Transverse colon (tissue), 4 donors: ENCODE data around the gene ID1. TPM values are rescaled to one million over a fixed set of nuclear protein-coding genes. Genes with fewer than 3 reads are reported as not detected.

Experiments used
- DNase-seq: peaks from one replicate; pipeline ENCODE4 v3.0.0-alpha.2; 2019
- H3K27ac ChIP-seq, 4 donors: fragments of 200-600 bp; sonication (generic); 2 replicates each; pipeline ENCODE4 v1.5.1; 2016 to 2018; ENCODE audit warnings: inconsistent platforms in 4 of 4
- H3K27me3 ChIP-seq: fragments of 200-600 bp; sonication (generic); 2 replicates; pipeline ENCODE4 v1.5.1; 2017; ENCODE audit warnings: inconsistent platforms
- H3K36me3 ChIP-seq, 4 donors: fragments of 200-600 bp; sonication (generic); 2 replicates each; pipeline ENCODE4 v1.5.1; 2017 to 2019; ENCODE audit warnings: inconsistent platforms in 4 of 4
- H3K4me1 ChIP-seq, 4 donors: fragments of 200-600 bp; sonication (generic); 2 replicates each; pipeline ENCODE4 v1.5.1; 2017 to 2020; ENCODE audit warnings: inconsistent platforms in 4 of 4
- H3K4me3 ChIP-seq, 4 donors: fragments of 200-600 bp; sonication (generic); 1 replicate in 1 of 4; 2 replicates in 3 of 4; pipeline versions ENCODE4 v1.5.1 to v1.6.1; 2017 to 2019; ENCODE audit warnings: inconsistent platforms in 4 of 4
- H3K9me3 ChIP-seq, 2 donors: fragments of 200-600 bp; sonication (generic); 2 replicates each; pipeline ENCODE4 v1.5.1; 2017 to 2019; ENCODE audit warnings: inconsistent platforms in 2 of 2
- EP300 ChIP-seq: sonication (generic); formaldehyde crosslinking; IDR thresholded peaks from one replicate; pipeline ENCODE4 v1.6.1; 2017; ENCODE audit warnings: antibody characterized with exemption, low read depth
- POLR2A ChIP-seq: fragments of 450-650 bp; IDR thresholded peaks from one replicate; pipeline ENCODE4 v1.6.1; 2016; ENCODE audit warnings: antibody characterized with exemption, mild to moderate bottlenecking, moderate library complexity
- POLR2AphosphoS5 ChIP-seq, 3 donors: sonication (generic); formaldehyde crosslinking; IDR thresholded peaks; one replicate each; pipeline ENCODE4 v1.6.1; 2016; ENCODE audit warnings: antibody characterized with exemption in 3 of 3
- WGBS, 2 donors: methylation state at CpG; one replicate each; pipeline ENCODE4 v1.1.5; 2018; ENCODE audit warnings: low coverage in 1 of 2; 5-methylcytosine and 5-hydroxymethylcytosine counted together
- in situ Hi-C, 4 donors: fragments of 200-750 bp; cut with MboI; loops; one replicate each; pipeline versions ENCODE4 v1.15.0 to v1.15.1; 2017; ENCODE audit warnings: low sequenced_read_pairs in 3 of 4, low pct_ligation_motif_present in 1 of 4, low pct_unique_long_range_greater_than_20kb in 1 of 4
- intact Hi-C: fragments of 100-400 bp; cut with DNase I; formaldehyde crosslinking; loops from one replicate; pipeline ENCODE4 v1.15.1; 2023; ENCODE audit warnings: low total_unique reads
- total RNA-seq, 4 donors: library from RNA; depleted of rRNA; stranded (reverse); fragments of >200 nt; gene quantifications; one replicate each; pipeline ENCODE4 v1.1.0, GENCODE V29; 2016
- TF ChIP-seq, protein P1 (sequence below), 5 experiments: fragments of 200-600 bp in 3 of 5; fragments of 450-650 bp in 2 of 5; sonication (generic) in 3 of 5; IDR thresholded peaks; 1 replicate in 2 of 5; 2 replicates in 3 of 5; pipeline ENCODE4 v1.5.1; 2016 to 2017; ENCODE audit warnings: antibody characterized with exemption in 5 of 5, inconsistent platforms in 3 of 5, mild to moderate bottlenecking in 2 of 5, moderate library complexity in 1 of 5

ID1 gene
- total RNA-seq, 4 donors from 2014 or later: 516 to 1,015 (median 933) TPM

DNA sequence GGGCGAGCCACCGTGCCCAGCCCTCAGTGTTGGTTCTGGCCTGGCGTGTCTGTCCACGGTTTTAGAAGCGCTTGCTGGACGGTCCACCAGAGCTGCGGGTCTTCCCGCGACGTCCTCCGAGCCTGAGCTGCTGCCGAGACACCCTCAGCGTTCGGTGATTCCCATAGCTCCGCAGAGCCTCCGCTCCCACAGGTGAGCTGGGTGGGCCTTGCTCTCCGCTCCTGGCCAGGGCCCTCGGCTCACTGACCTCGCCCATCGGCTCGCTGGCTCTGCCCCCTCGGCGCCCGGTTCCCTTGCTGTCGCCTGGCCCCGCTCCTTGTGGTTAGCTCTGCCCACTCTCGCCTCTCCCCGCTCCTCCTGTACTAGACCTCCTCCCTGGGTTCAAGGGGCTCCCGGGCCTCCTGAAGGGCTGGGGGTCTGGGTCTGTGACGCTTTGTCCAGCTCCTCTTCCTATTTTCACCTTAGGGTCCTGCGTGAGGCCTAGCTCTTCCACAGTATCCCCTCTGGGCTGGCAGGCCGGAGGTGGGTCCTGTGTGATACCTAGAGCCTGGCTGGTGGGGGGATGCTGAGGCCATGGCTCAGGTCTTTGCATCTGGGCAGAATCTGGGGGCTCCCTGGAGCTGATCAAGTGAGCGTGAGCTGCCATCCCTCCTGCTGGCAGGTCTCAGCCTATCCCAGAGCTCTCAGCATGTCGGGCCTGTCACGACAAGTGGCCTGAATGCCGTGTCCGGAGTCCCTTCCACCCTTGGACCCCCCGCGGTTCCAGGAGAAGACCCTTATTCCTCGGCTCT lies 27.7 kb downstream of the ID1 start:
- no peak overlapping the region for H3K4me3 ChIP-seq
- no peaks in the 10 kb centered on the region for H3K9me3 ChIP-seq
- 95% methylated on average over 39 of the region's 40 CpGs; no CpG with 5 or more reads in 1 of the 2 donors for WGBS, 2 donors
- peaks cover 5% of the 10 kb centered on the region for H3K27me3 ChIP-seq
- no peak overlapping the region for H3K27ac ChIP-seq
- no peaks in the 10 kb centered on the region for H3K36me3 ChIP-seq
- TF ChIP-seq, protein P1, sequence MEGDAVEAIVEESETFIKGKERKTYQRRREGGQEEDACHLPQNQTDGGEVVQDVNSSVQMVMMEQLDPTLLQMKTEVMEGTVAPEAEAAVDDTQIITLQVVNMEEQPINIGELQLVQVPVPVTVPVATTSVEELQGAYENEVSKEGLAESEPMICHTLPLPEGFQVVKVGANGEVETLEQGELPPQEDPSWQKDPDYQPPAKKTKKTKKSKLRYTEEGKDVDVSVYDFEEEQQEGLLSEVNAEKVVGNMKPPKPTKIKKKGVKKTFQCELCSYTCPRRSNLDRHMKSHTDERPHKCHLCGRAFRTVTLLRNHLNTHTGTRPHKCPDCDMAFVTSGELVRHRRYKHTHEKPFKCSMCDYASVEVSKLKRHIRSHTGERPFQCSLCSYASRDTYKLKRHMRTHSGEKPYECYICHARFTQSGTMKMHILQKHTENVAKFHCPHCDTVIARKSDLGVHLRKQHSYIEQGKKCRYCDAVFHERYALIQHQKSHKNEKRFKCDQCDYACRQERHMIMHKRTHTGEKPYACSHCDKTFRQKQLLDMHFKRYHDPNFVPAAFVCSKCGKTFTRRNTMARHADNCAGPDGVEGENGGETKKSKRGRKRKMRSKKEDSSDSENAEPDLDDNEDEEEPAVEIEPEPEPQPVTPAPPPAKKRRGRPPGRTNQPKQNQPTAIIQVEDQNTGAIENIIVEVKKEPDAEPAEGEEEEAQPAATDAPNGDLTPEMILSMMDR (IDR thresholded peaks at IDR 0.05): no peak
- TF ChIP-seq EP300 (no peak), POLR2AphosphoS5 (IDR thresholded peaks at IDR 0.05) (no peak), POLR2A (no peak)
- no peaks in the 10 kb centered on the region for H3K4me1 ChIP-seq
- no peak for DNase-seq
- in situ Hi-C loops: no loop called here
- intact Hi-C loops: no loop called here

GRCh38 chr20:31633339-31633914 lies 28.3 kb downstream of the ID1 start:
- H3K36me3 ChIP-seq: no peaks in the 10 kb centered on the region
- H3K4me1 ChIP-seq: no peaks in the 10 kb centered on the region
- no peak overlapping the region for H3K4me3 ChIP-seq
- no peaks in the 10 kb centered on the region for H3K9me3 ChIP-seq
- TF ChIP-seq POLR2AphosphoS5 (IDR thresholded peaks at IDR 0.05) (no peak), POLR2A (no peak), EP300 (no peak)
- TF ChIP-seq, protein P1 (IDR thresholded peaks at IDR 0.05): no peak
- intact Hi-C loops (no loop called here), in situ Hi-C loops (no loop called here)
- DNase-seq: no peak
- WGBS, 2 donors: 82% methylated on average over 14 of the region's 14 CpGs; no CpG with 5 or more reads in 1 of the 2 donors
- peaks cover 12% of the 10 kb centered on the region for H3K27me3 ChIP-seq
- H3K27ac ChIP-seq: no peak overlapping the region

DNA sequence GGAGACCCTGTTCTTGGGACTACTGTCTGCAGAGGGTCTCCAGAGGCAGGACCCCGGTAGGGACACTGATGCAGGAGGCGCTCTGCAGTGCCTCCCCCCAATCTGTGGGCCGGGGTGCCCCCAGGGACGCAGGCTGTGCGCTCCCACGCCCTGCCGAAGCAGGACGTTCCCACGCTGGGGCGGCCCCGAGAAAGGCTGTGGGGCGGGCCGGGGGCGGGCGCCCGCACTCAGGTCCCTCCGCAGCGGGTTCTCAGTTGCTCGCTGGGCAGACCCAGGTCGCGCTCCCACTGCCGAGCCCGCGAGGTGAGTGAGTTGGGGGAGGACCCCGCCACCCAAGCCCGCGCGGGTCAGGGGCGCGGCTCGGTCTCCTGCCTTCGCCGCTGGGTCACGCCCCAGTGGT lies 32.6 kb downstream of the ID1 start, which contains the start of gene COX4I2:
TSS of gene COX4I2 (plus strand) at position 253 of the 400 bp plus-strand sequence. CDS start 1,106 bp downstream, outside the sequence.
- 66% methylated on average over 34 of the region's 34 CpGs; no CpG with 5 or more reads in 1 of the 2 donors for WGBS, 2 donors
- no peak for TF ChIP-seq EP300
- no peak for TF ChIP-seq POLR2A
- no peak for TF ChIP-seq POLR2AphosphoS5 (IDR thresholded peaks at IDR 0.05)
- Histone ChIP-seq H3K4me3 (no peak within 1 kb of the TSS), H3K27ac (no peak within 1 kb of the TSS), H3K4me1 (no peaks in the 10 kb centered on the region), H3K36me3 (no peaks in the 10 kb centered on the region), H3K9me3 (no peaks in the 10 kb centered on the region), H3K27me3 (peaks cover 15% of the 10 kb centered on the region)
- in situ Hi-C loops (no loop called here), intact Hi-C loops (no loop called here)
- DNase-seq: no peak

GRCh38 chr20:31638317-31638716 lies 33.2 kb downstream of the ID1 start:
- DNase-seq: no peak
- Histone ChIP-seq H3K4me1 (no peaks in the 10 kb centered on the region), H3K4me3 (no peak overlapping the region), H3K36me3 (no peaks in the 10 kb centered on the region), H3K27ac (no peak overlapping the region), H3K27me3 (peaks cover 15% of the 10 kb centered on the region), H3K9me3 (no peaks in the 10 kb centered on the region)
- WGBS, 2 donors: 79% methylated on average over 3 of the region's 4 CpGs; no CpG with 5 or more reads in 1 of the 2 donors
- intact Hi-C loops: no loop called here
- no peak for TF ChIP-seq POLR2A
- no peak for TF ChIP-seq POLR2AphosphoS5 (IDR thresholded peaks at IDR 0.05)
- TF ChIP-seq, protein P1 (IDR thresholded peaks at IDR 0.05): no peak
- TF ChIP-seq EP300: no peak
- in situ Hi-C loops: no loop called here
